Measurements from ENCODE around the gene ZGRF1. TPM values are rescaled to one million over a fixed set of nuclear protein-coding genes. Genes with fewer than 3 reads are reported as not detected.
"Not testable (repeated sequence)": the region's sequence is repeated elsewhere in the genome, so short reads cannot be mapped to it uniquely, and the experiment has no call there.

ZGRF1 gene
- total and polyA plus RNA-seq, 9 of the 15 experiments (the other 6 are each of a cell fraction or from before 2014, with no cell fraction given), result 8.8 to 35.2 (median 22.0) TPM

- Histone ChIP-seq H3K4me1 (replicated peaks in 1 of 2; ENCODE audit: control insufficient read depth in 2 of 2, insufficient read depth in 2 of 2, low read length in 2 of 2) (peaks cover 0 to 12% of the 10 kb centered on the region in 2 experiments; a peak in 3 of 5 replicates), H3K27me3 (ENCODE audit: control insufficient read depth in 2 of 2, insufficient read depth in 2 of 2, low read length in 2 of 2) (peaks cover 36 to 38% of the 10 kb centered on the region in 2 experiments)
- POLR2A ChIA-PET; H4K20me1 ChIP-seq (replicated peaks; ENCODE audit: control insufficient read depth, insufficient read depth, low read length); H2AFZ ChIP-seq (ENCODE audit: low read depth, low read length); ATAC-seq; BruUV-seq (replicated peaks); H3K4me2 ChIP-seq (ENCODE audit: insufficient read depth, low read length); FAIRE-seq; H3K36me3 ChIP-seq (ENCODE audit: control insufficient read depth, insufficient read depth, low read length); H3K9me1 ChIP-seq (ENCODE audit: control insufficient read depth, insufficient read depth, low read length); H3K9me3 ChIP-seq (replicated peaks; ENCODE audit: control insufficient read depth, insufficient read depth, low read depth, low read length); H3K9ac ChIP-seq (ENCODE audit: insufficient read depth in 1 of 2, low read depth in 2 of 2, low read length in 2 of 2); DNase-seq (ENCODE audit: extremely low read depth in 1 of 4, low spot score in 3 of 4); H3K79me2 ChIP-seq (ENCODE audit: control insufficient read depth, insufficient read depth, low read length); H3K4me3 ChIP-seq; H3K27ac ChIP-seq (ENCODE audit: extremely low read depth, low read depth, low read length): not testable (repeated sequence)
- in situ Hi-C loops (cut with MboI) (loop anchor here (10.0 kb wide), 2 partner anchors 242 to 418 kb away; no protein-coding TSS in a partner anchor), intact Hi-C loops (cut with micrococcal nuclease) (loop anchor here (5.0 kb wide), 4 partner anchors 105 to 445 kb away; no protein-coding TSS in a partner anchor)
- WGBS (ENCODE audit: insufficient coverage, low coverage, missing lambda C conversion rate), result 58% methylated on average over 8 of the region's 17 CpGs
- CTCF ChIA-PET (ENCODE audit: low intra/inter-chr PET ratio), result interaction anchor here (1.4 kb wide), 1 partner anchor 460 kb away, joined by 3 read pairs; no protein-coding TSS in a partner anchor
These were observed 114.3 kb downstream of the ZGRF1 start for GRCh38 chr4:112522431-112522830.

- no peaks in the 10 kb centered on the region for H3K9me3 ChIP-seq (replicated peaks; ENCODE audit: control insufficient read depth, insufficient read depth, low read depth, low read length)
- peaks cover 46 to 48% of the 10 kb centered on the region in 2 experiments for H3K27me3 ChIP-seq (ENCODE audit: control insufficient read depth in 2 of 2, insufficient read depth in 2 of 2, low read length in 2 of 2)
- H3K9ac ChIP-seq (ENCODE audit: insufficient read depth in 1 of 2, low read depth in 2 of 2, low read length in 2 of 2), result no peak overlapping the region
- no peak for DNase-seq (ENCODE audit: extremely low read depth in 1 of 4, low spot score in 3 of 4)
- no peak overlapping the region for H3K27ac ChIP-seq (ENCODE audit: extremely low read depth, low read depth, low read length)
- FAIRE-seq, result no peak
- H3K9me1 ChIP-seq (ENCODE audit: control insufficient read depth, insufficient read depth, low read length), result no peaks in the 10 kb centered on the region
- H4K20me1 ChIP-seq (replicated peaks; ENCODE audit: control insufficient read depth, insufficient read depth, low read length), result no peaks in the 10 kb centered on the region
- H3K4me2 ChIP-seq (ENCODE audit: insufficient read depth, low read length), result no peak overlapping the region
- intact Hi-C loops (cut with micrococcal nuclease), result loop anchor here (5.0 kb wide), 4 partner anchors 104 to 444 kb away; no protein-coding TSS in a partner anchor
- H3K79me2 ChIP-seq (ENCODE audit: control insufficient read depth, insufficient read depth, low read length), result no peaks in the 10 kb centered on the region
- no TSS peak for BruUV-seq (replicated peaks)
- no peak overlapping the region for H3K4me3 ChIP-seq
- H3K4me1 ChIP-seq (replicated peaks in 1 of 2; ENCODE audit: control insufficient read depth in 2 of 2, insufficient read depth in 2 of 2, low read length in 2 of 2), result peaks cover 0 to 20% of the 10 kb centered on the region in 2 experiments; a peak in 4 of 5 replicates
- no peak for ATAC-seq
- CTCF ChIA-PET (ENCODE audit: low intra/inter-chr PET ratio), result no interaction called here
- H2AFZ ChIP-seq (ENCODE audit: low read depth, low read length), result no peak overlapping the region
- WGBS (ENCODE audit: insufficient coverage, low coverage, missing lambda C conversion rate), result 15% methylated on average over 29 of the region's 30 CpGs
- in situ Hi-C loops (cut with MboI), result loop anchor here (10.0 kb wide), 2 partner anchors 243 to 417 kb away; no protein-coding TSS in a partner anchor
- H3K36me3 ChIP-seq (ENCODE audit: control insufficient read depth, insufficient read depth, low read length), result no peaks in the 10 kb centered on the region
- POLR2A ChIA-PET, result no interaction called here
- TF ChIP-seq ZNF431 (CRISPR knock-in tag; IDR thresholded peaks at IDR 0.05) (no peak), KDM1A (IDR thresholded peaks at IDR 0.05) (no peak), SMARCB1 (IDR thresholded peaks at IDR 0.05; ENCODE audit: insufficient read length, low read depth) (no peak), SNAPC5 (CRISPR knock-in tag; IDR thresholded peaks at IDR 0.05) (no peak), ZNF589 (CRISPR knock-in tag; IDR thresholded peaks at IDR 0.05; ENCODE audit: low read depth) (no peak), FOXK2 (conservative IDR thresholded peaks at IDR 0.05 in 1 of 2, IDR thresholded peaks at IDR 0.05 in 1 of 2; ENCODE audit: low read depth in 2 of 2) (no peak), CTCFL (IDR thresholded peaks at IDR 0.05; ENCODE audit: borderline replicate concordance, insufficient read depth, low read depth, low read length, poor library complexity, severe bottlenecking) (no peak), ZNF445 (CRISPR knock-in tag; IDR thresholded peaks at IDR 0.05; ENCODE audit: low read depth) (no peak), FUS (optimal IDR thresholded peaks at IDR 0.05; ENCODE audit: low read depth, low read length) (no peak), DNMT1 (IDR thresholded peaks at IDR 0.05) (no peak), CGGBP1 (CRISPR knock-in tag; IDR thresholded peaks at IDR 0.05) (no peak), MCM5 (IDR thresholded peaks at IDR 0.05; ENCODE audit: low read depth) (no peak)
These were observed 115.3 kb downstream of the ZGRF1 start for GRCh38 chr4:112521123-112522023.
